Upper lobe of left lung (tissue), 4 donors: ENCODE measurements around the gene AKAP3.

Experiments
- CTCF ChIP-seq, 6 experiments: fragments of 450-650 bp in 4 of 6; fragments of 200-600 bp in 2 of 6; sonication (generic) in 2 of 6; IDR thresholded peaks; one replicate each; pipeline ENCODE4 v1.5.1; 2016 to 2019; ENCODE audit warnings: antibody characterized with exemption in 6 of 6
- EP300 ChIP-seq, 4 donors: sonication (generic); formaldehyde crosslinking; IDR thresholded peaks; one replicate each; pipeline ENCODE4 v1.5.1; 2017; ENCODE audit warnings: antibody characterized with exemption in 4 of 4, control low read depth in 2 of 4
- POLR2A ChIP-seq, 4 donors: fragments of 450-650 bp; IDR thresholded peaks; one replicate each; pipeline ENCODE4 v1.5.1; 2016 to 2017; ENCODE audit warnings: antibody characterized with exemption in 4 of 4, mild to moderate bottlenecking in 2 of 4

GRCh38 chr12:4595881-4596280 lies 53.0 kb downstream of the AKAP3 start:
- no peak for TF ChIP-seq CTCF (IDR thresholded peaks at IDR 0.05)
- TF ChIP-seq POLR2A (IDR thresholded peaks at IDR 0.05): no peak
- TF ChIP-seq EP300 (IDR thresholded peaks at IDR 0.05): no peak
